IPS-NIHi7 (cell line): Measurements from ENCODE around the gene FGF16.
A peak's percentile ranks its signal among the peaks of the same experiment; 100 is the strongest.
"Not testable (repeated sequence)": the region's sequence is repeated elsewhere in the genome, so short reads cannot be mapped to it uniquely, and the experiment has no call there.

ENCODE experiments used
- DNase-seq: peaks from one replicate; pipeline ENCODE4 v3.0.0; 2012; ENCODE audit warnings: mixed read lengths; ENCODE audit errors: extremely low spot score

FGF16 gene

DNA sequence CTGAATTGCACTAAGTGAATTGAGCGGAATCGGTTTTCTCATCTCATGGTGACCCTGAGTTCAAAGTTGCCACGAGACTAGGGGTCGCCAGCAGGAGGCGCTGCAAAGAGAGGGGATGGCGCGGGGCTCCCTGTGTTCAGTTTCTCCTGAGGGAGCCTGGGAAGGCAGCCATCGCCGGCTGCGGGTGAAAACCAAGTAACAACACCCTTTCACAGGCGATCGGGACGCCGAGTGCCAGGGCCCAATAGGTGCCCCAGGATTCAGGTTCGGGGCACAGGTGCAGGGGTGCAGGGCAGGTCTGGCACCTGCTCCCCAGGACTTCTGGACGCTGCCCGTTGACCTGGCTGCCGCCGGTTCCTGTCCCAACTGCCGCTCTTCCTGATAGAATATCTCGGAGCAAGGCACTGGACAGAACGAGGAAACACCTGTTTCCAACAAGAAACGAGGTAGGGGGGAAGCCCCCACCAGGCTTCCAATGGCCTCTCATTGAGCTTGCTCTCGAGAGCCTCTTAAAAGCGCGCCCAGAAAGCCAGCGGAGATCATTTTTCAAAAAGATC is 1.1 kb upstream of the FGF16 start:
- peak; percentile 45 for DNase-seq

DNA sequence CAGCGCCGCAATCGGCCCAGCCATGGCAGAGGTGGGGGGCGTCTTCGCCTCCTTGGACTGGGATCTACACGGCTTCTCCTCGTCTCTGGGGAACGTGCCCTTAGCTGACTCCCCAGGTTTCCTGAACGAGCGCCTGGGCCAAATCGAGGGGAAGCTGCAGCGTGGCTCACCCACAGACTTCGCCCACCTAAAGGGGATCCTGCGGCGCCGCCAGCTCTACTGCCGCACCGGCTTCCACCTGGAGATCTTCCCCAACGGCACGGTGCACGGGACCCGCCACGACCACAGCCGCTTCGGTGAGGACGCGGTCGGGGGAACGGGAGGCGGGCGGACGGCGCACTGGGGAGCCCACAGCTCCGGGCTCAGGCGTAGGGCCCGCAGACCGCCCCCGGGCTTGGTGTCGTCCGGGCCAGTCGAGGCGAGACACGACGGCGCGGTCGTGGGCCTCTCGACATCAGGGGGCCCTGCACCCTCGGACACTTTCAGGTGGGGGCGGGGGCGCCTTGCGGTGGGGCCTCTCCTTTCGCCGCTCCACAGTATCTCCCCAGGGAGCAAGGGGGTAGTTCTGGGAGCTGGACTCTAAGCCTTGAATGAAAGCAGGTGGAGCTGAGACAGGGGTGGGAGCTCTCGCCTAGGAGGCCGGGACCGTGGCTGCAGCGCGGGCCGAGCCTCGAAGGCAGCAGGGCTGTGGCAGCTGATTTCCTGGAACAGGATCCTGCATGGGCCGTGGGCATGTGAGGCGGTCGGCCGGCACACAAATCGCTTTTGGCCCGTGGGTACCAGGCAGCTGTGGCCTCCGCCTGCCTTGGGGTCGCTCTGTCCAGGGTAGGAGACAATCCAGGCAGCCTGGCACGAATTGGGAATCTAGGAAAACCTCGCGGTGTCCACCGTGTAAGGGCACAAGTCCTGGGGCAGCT is 722 bp downstream of the FGF16 start:
- no peak for DNase-seq

DNA sequence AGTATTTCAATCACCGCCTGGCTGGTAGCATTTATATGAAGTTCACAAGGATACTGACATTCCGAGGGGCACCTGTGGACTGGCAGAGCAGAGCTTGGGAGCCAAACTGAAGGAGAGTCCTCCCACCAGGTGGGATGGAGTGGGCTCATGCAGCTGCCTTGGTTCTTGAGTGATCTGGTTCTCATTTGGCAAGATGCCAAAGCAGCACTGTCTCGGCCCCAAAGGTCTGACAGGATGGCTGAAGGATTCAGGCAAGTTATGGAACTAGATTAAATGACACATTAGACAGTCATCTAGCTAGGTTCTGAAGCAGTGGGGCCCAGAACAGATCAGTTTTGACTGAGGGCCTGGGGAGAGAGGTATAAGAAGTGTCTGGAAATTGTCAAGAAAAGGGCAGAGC is 3.2 kb downstream of the FGF16 start:
- no peak for DNase-seq

GRCh38 chrX:77450996-77451395 is 3.8 kb downstream of the FGF16 start:
- DNase-seq, result no peak

DNA sequence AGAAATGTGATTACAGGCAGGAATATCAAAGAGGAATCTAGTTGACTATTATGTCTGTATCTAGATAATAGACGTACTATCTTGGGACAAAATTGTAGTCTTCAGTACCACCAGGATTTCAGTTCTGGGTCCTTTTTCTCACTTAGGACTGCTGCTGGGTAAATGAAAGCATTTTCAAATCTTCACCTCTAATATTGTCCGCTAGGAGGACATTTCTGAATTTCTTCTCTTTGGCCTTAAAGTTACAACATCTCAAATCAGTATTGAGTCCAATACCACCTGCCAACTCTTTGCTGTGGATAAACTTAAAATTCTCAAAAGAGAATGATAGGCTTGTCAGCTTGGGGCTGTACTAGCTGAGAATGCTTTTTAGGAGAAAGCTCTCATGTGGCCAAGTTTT is 6.0 kb downstream of the FGF16 start:
- no peak for DNase-seq

GRCh38 chrX:77455437-77455836 is 8.2 kb downstream of the FGF16 start:
- no peak for DNase-seq

DNA sequence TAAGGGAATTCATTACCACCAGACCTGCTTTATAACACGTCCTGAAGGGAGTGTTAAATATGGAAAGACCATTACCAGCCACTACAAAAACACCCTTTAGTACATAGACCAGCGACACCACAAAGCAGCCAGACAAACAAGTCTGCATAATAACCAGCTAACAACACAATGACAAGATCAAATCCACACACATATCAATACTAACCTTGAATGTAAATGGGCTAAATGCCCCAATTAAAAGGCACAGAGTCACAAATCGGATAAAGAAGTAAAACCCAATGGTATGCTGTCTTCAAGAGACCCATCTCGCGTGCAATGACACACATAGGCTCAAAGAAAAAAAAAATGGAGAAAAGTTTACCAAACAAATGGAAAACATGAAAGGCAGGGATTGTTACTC is 36.9 kb downstream of the FGF16 start:
- no peak for DNase-seq

GRCh38 chrX:77493677-77494553 is 46.7 kb downstream of the FGF16 start:
- peak; percentile 44 for DNase-seq

GRCh38 chrX:77500164-77500563 is 53.0 kb downstream of the FGF16 start:
- DNase-seq, result not testable (repeated sequence)

- no peak for DNase-seq
Measured at GRCh38 chrX:77502951-77503525, 55.8 kb downstream of the FGF16 start.

- DNase-seq, result no peak
Measured at GRCh38 chrX:77505227-77505626, 58.0 kb downstream of the FGF16 start.
